ENCODE measurements around the gene SCYGR8.

SCYGR8 gene

GRCh38 chr2:227765788-227766372 lies 20.2 kb downstream of the SCYGR8 start:
- DNase-seq, result no peak

- peak; percentile 72 for DNase-seq
Measured at GRCh38 chr2:227766373-227766883, 20.7 kb downstream of the SCYGR8 start.

- no peak for DNase-seq
Measured at GRCh38 chr2:227767830-227768229, 22.1 kb downstream of the SCYGR8 start.

GRCh38 chr2:227772197-227772661 lies 26.5 kb downstream of the SCYGR8 start:
- no peak for DNase-seq

- DNase-seq, result peak; percentile 14
Measured at GRCh38 chr2:227772932-227773331, 27.2 kb downstream of the SCYGR8 start.

- DNase-seq, result no peak
Measured at GRCh38 chr2:227774011-227774624, 28.4 kb downstream of the SCYGR8 start.

- no peak for DNase-seq
Measured at GRCh38 chr2:227774895-227775842, 29.5 kb downstream of the SCYGR8 start.

GRCh38 chr2:227780981-227781615 lies 35.4 kb downstream of the SCYGR8 start:
- no peak for DNase-seq

GRCh38 chr2:227781841-227782240 lies 36.1 kb downstream of the SCYGR8 start:
- DNase-seq, result no peak

GRCh38 chr2:227782804-227783203 lies 37.1 kb downstream of the SCYGR8 start:
- DNase-seq, result no peak

GRCh38 chr2:227783404-227784138 lies 37.9 kb downstream of the SCYGR8 start:
- no peak for DNase-seq

GRCh38 chr2:227785293-227785692 lies 39.6 kb downstream of the SCYGR8 start:
- no peak for DNase-seq

GRCh38 chr2:227788561-227789018 lies 42.9 kb downstream of the SCYGR8 start:
- DNase-seq, result no peak

GRCh38 chr2:227789803-227790202 lies 44.1 kb downstream of the SCYGR8 start:
- no peak for DNase-seq

GRCh38 chr2:227793148-227793712 lies 47.5 kb downstream of the SCYGR8 start:
- DNase-seq, result no peak
